Measurements from ENCODE around the gene FGFR3. TPM values are rescaled to one million over a fixed set of nuclear protein-coding genes. Genes with fewer than 3 reads are reported as not detected.

The FGFR3 gene
- total and polyA plus RNA-seq, 10 of the 15 experiments (the other 5 are each of a cell fraction or from before 2014, with no cell fraction given) = 0.05 to 0.33 (median 0.18) TPM; not detected in 6

GRCh38 chr4:1854752-1855151 is 61.7 kb downstream of the FGFR3 start:
- Histone ChIP-seq H4K20me1 (ENCODE audit: control insufficient read depth, insufficient read depth) (no peaks in the 10 kb centered on the region), H3K4me3 (peak overlapping the region; percentile 95), H3K27ac (ENCODE audit: control insufficient read depth, insufficient read depth) (peak overlapping the region; percentile 67), H3K9ac (ENCODE audit: control insufficient read depth, insufficient read depth, low read length) (peak overlapping the region; percentile 93), H3K4me1 (ENCODE audit: control insufficient read depth, insufficient read depth, low read length) (peaks cover 21% of the 10 kb centered on the region), H3K79me2 (ENCODE audit: control insufficient read depth, insufficient read depth, low read length) (peaks cover 60% of the 10 kb centered on the region), H3K4me2 (ENCODE audit: control insufficient read depth, insufficient read depth) (peak overlapping the region; percentile 85), H3K27me3 (replicated peaks in 1 of 2; ENCODE audit: control insufficient read depth in 2 of 2, insufficient read depth in 2 of 2, low read length in 1 of 2) (no peaks in the 10 kb centered on the region), H2AFZ (ENCODE audit: control insufficient read depth, low read depth, low read length) (peak overlapping the region; percentile 63), H3K36me3 (ENCODE audit: control insufficient read depth in 2 of 2, insufficient read depth in 2 of 2, low read length in 1 of 2) (no peaks in the 10 kb centered on the region), H3K9me3 (replicated peaks; ENCODE audit: control insufficient read depth, insufficient read depth, low read length) (no peaks in the 10 kb centered on the region)
- BruUV-seq (replicated peaks) = TSS peak; percentile 73
- ChIA-PET CTCF (interaction anchor here (1.0 to 3.2 kb wide), 3 partner anchors 8 to 45 kb away, joined by 3 to 16 read pairs (median 7); no protein-coding TSS in a partner anchor), RAD21 (ENCODE audit: unreplicated experiment) (interaction anchor here (1.3 kb wide), 1 partner anchor 45 kb away, joined by 7 read pairs; no protein-coding TSS in a partner anchor), SMC1A (ENCODE audit: uncharacterized antibody, unreplicated experiment) (interaction anchor here (1.0 kb wide), 1 partner anchor 45 kb away, joined by 5 read pairs; no protein-coding TSS in a partner anchor), POLR2A (interaction anchor here (2.5 kb wide), 1 partner anchor 19 kb away, joined by 6 read pairs; no protein-coding TSS in a partner anchor)
- 0% methylated on average over 1 of the region's 1 CpG for WGBS (ENCODE audit: insufficient coverage, insufficient replicate concordance, low lambda C conversion rate, missing lambda C conversion rate)
- DNase-seq (ENCODE audit: low read depth, low spot score) (no peak), ATAC-seq (no peak), FAIRE-seq (peak; percentile 87)
- intact Hi-C loops (cut with micrococcal nuclease; ENCODE audit: unreplicated experiment) (loop anchor here (5.0 kb wide), 1 partner anchor 43 kb away; no protein-coding TSS in a partner anchor), in situ Hi-C loops (cut with MboI) (no loop called here)
- TF ChIP-seq EP300 (IDR thresholded peaks at IDR 0.05; ENCODE audit: borderline replicate concordance in 1 of 2, control insufficient read depth in 1 of 2, low read depth in 2 of 2, low read length in 2 of 2) (no peak), ZNF687 (IDR thresholded peaks at IDR 0.05) (no peak), GATAD2B (conservative IDR thresholded peaks at IDR 0.05; ENCODE audit: low read depth) (no peak), ZNF217 (IDR thresholded peaks at IDR 0.05) (no peak), TCF3 (IDR thresholded peaks at IDR 0.05; ENCODE audit: borderline replicate concordance, insufficient read depth, low read depth, low read length) (no peak)
